ENCODE measurements around the gene TMEM91.

The TMEM91 gene

DNA sequence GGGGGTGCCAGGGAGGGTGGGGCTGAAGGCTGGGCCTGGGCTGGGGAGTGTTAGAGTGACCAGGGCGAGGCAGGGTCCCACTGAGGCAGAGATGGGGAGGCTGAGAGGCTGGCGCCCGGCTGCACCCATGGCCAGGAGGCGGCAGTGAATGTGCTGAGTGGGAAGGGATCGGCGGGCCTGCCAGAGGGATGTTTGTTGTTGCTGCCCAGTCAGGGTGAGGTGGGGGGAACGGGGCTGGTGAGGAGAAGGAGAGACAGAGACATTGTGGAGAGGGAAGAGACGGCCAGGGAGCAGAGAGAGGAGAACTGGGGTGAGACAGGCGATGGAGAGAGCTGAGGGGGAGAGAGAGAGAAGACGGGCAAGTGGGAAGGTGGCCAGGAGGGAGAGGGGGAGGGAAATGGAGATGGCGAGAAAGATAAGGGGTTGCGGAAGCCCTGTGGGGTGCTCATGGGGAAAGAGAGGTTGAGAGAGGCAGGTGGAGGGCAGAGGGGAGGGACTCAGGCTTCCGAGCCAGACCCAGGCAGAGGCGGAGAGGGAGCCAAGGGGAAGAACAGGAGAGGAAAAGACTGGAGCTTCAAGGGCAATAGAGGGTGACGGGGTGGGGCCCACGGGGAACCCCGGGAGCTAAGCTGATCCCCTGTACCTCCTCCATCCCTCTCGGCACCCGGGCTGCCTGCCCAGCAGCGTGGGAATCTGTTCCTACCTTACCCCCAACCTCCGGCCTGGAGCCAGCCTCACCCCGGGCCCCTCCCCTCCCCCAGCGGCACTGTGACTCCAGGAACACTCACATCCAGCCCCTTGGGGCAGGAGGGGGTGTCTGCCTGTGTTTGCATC is 51.5 kb downstream of the TMEM91 start:
- no peaks in the 10 kb centered on the region for H3K27me3 ChIP-seq (ENCODE audit: control insufficient read depth in 1 of 2, insufficient read depth in 2 of 2, low read length in 2 of 2)
- H3K4me1 ChIP-seq (ENCODE audit: insufficient read depth, low read length): peaks cover 19% of the 10 kb centered on the region
- H3K9me3 ChIP-seq (ENCODE audit: low read length): no peaks in the 10 kb centered on the region
- peak overlapping the region; percentile 83 to 93 for H3K4me3 ChIP-seq (ENCODE audit: low read depth in 1 of 2, low read length in 2 of 2)
- peak overlapping the region; percentile 57 for H3K9ac ChIP-seq (ENCODE audit: low read length)
- H3K27ac ChIP-seq (ENCODE audit: low read depth, low read length): peak overlapping the region; percentile 1
- peaks cover 29% of the 10 kb centered on the region for H3K36me3 ChIP-seq (ENCODE audit: insufficient read depth, low read length)

DNA sequence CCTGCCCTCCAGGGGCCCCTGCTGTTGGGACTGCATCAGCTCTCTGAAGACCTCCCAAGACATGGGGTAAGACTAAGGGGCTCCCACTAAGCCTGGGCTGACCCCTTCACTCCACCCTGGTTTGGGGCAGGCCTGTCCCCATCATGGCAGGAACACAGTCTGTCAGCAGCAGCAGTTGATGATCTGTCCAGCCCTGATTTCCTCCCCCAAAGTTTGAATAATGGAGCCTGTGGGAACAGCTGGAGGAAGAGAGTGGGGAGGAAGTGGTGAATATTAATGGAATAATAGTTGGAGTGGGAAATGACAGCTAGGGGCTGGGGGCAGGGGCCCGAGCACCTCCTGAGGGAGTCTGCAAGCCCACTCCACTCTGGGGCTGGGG is 52.1 kb downstream of the TMEM91 start:
- peaks cover 30% of the 10 kb centered on the region for H3K36me3 ChIP-seq (ENCODE audit: insufficient read depth, low read length)
- no peaks in the 10 kb centered on the region for H3K9me3 ChIP-seq (ENCODE audit: low read length)
- no peaks in the 10 kb centered on the region for H3K27me3 ChIP-seq (ENCODE audit: control insufficient read depth in 1 of 2, insufficient read depth in 2 of 2, low read length in 2 of 2)
- H3K9ac ChIP-seq (ENCODE audit: low read length): peak overlapping the region; percentile 57
- peaks cover 19% of the 10 kb centered on the region for H3K4me1 ChIP-seq (ENCODE audit: insufficient read depth, low read length)
- H3K4me3 ChIP-seq (ENCODE audit: low read depth in 1 of 2, low read length in 2 of 2): peak overlapping the region; percentile 83 to 93
- peak overlapping the region; percentile 1 for H3K27ac ChIP-seq (ENCODE audit: low read depth, low read length)

DNA sequence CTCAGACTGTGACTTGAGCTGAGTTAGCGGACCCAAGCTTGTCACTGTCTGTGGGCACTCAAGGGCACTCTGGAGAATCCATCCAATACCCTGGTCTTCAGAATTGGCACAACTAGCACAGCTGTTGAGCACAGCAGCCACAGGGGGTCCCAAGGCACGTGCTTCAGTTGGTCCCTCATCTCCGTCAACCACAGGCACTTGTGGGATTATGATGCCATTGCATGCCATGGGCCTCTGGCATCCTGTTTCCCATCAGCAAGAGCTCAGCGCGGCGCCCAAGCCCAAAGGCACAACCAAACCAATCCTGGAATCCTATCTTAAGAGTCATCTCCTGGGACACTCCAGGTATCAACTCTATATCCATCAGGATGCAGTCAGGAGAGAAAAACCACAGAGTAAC is 54.6 kb downstream of the TMEM91 start:
- H3K4me3 ChIP-seq (ENCODE audit: low read depth in 1 of 2, low read length in 2 of 2): no peak overlapping the region
- peaks cover 32% of the 10 kb centered on the region for H3K36me3 ChIP-seq (ENCODE audit: insufficient read depth, low read length)
- H3K27ac ChIP-seq (ENCODE audit: low read depth, low read length): no peak overlapping the region
- no peaks in the 10 kb centered on the region for H3K27me3 ChIP-seq (ENCODE audit: control insufficient read depth in 1 of 2, insufficient read depth in 2 of 2, low read length in 2 of 2)
- H3K9ac ChIP-seq (ENCODE audit: low read length): no peak overlapping the region
- H3K4me1 ChIP-seq (ENCODE audit: insufficient read depth, low read length): peaks cover 19% of the 10 kb centered on the region
- H3K9me3 ChIP-seq (ENCODE audit: low read length): no peaks in the 10 kb centered on the region

DNA sequence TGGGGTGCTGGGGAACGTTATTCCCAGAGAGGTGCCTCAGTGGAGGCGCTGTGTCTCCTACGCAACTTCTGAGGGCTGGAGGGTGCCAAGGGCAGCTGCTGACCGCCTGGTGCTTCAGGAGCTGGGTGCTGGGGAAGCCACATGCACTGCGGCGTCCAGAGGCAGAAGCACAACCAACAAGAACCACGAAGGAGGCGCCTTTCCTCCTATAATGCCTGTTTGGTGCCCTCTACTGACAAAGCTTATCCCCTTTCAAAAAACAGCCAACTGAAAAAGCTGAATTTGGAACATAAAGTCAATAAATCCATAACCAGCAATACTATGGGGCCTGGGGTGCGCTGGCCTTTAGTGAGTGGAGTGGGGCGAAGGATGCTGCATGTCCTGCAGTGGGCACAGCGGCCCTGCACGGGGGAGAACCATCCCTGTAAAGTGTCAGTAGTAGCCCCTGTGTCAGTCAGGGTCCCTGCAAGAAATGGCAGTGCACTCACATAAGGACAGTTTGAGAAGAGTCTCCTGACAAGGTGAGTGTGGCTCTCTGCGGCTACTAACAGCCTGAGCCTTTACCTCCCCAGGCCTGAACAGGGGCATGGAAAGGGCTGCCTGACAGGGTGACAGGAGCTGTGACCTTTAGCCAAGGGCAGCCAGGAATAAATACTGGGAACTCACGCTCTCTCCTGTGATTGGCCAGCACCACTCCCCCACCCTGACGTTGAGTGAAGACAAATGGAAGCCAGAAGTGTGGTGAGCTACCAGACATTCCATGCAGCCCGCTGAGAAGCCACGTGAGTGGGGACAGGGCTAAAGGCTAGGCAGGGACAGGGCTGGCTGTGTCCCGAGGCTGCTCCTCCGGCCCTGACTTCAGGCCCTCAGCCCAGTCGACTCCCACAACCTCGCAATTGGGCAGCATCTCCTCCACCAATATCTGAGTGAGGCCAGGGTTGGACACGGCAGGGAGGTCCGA is 55.4 kb downstream of the TMEM91 start:
- no peaks in the 10 kb centered on the region for H3K27me3 ChIP-seq (ENCODE audit: control insufficient read depth in 1 of 2, insufficient read depth in 2 of 2, low read length in 2 of 2)
- H3K36me3 ChIP-seq (ENCODE audit: insufficient read depth, low read length): peaks cover 35% of the 10 kb centered on the region
- H3K4me3 ChIP-seq (ENCODE audit: low read depth in 1 of 2, low read length in 2 of 2): no peak overlapping the region
- no peak overlapping the region for H3K27ac ChIP-seq (ENCODE audit: low read depth, low read length)
- H3K9me3 ChIP-seq (ENCODE audit: low read length): no peaks in the 10 kb centered on the region
- H3K9ac ChIP-seq (ENCODE audit: low read length): no peak overlapping the region
- peaks cover 15% of the 10 kb centered on the region for H3K4me1 ChIP-seq (ENCODE audit: insufficient read depth, low read length)

DNA sequence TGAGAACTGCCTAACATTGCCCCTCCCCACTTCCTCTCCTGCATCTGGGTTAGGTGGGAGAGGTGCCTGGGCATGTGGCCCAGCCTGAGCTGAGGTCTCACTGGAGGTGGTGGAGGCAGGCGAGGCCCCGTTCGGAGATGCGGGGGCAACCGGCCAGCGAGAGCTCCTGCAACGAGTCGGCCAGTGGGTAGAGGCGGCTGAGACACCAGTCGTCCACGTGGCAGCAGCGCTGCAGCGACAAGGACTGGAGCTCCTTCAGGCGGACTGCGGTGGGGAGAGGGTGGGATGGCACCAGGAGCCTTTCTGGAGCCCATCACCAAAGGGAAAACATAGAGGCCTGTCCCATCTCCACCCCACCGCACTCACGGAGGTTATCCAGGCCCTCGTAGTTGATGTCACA is 56.8 kb downstream of the TMEM91 start:
- Histone ChIP-seq H3K36me3 (ENCODE audit: insufficient read depth, low read length) (peaks cover 35% of the 10 kb centered on the region), H3K4me3 (ENCODE audit: low read depth in 1 of 2, low read length in 2 of 2) (no peak overlapping the region), H3K4me1 (ENCODE audit: insufficient read depth, low read length) (peaks cover 5% of the 10 kb centered on the region), H3K9me3 (ENCODE audit: low read length) (no peaks in the 10 kb centered on the region), H3K27ac (ENCODE audit: low read depth, low read length) (no peak overlapping the region), H3K9ac (ENCODE audit: low read length) (no peak overlapping the region), H3K27me3 (ENCODE audit: control insufficient read depth in 1 of 2, insufficient read depth in 2 of 2, low read length in 2 of 2) (no peaks in the 10 kb centered on the region)
